ENCODE data around the gene NPDC1.
"Not testable (repeated sequence)": the region's sequence is repeated elsewhere in the genome, so short reads cannot be mapped to it uniquely, and the experiment has no call there.

NPDC1 gene

DNA sequence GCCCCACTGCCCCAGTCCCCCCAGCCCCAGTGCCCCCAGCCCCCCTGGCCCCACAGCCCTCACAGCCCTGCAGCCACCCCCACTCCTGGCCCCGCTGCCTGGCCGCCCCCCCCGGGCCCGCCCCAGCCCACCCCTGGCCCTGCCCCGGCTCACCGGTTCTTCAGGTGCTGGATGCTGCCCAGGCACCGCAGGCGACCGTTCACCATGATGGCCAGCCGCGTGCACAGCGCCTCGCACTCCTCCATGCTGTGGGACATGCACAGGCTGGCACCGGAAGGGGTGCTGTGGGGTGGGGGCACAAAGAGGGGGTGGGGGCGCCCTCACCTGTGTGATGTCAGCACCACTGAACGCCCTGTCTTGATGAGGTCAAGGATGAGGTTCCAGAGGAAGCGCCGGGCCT lies 36.8 kb downstream of the NPDC1 start:
- DNase-seq: no peak

GRCh38 chr9:137008312-137008711 lies 37.7 kb downstream of the NPDC1 start:
- no peak for DNase-seq

GRCh38 chr9:137007816-137008270 lies 38.1 kb downstream of the NPDC1 start:
- DNase-seq: no peak

DNA sequence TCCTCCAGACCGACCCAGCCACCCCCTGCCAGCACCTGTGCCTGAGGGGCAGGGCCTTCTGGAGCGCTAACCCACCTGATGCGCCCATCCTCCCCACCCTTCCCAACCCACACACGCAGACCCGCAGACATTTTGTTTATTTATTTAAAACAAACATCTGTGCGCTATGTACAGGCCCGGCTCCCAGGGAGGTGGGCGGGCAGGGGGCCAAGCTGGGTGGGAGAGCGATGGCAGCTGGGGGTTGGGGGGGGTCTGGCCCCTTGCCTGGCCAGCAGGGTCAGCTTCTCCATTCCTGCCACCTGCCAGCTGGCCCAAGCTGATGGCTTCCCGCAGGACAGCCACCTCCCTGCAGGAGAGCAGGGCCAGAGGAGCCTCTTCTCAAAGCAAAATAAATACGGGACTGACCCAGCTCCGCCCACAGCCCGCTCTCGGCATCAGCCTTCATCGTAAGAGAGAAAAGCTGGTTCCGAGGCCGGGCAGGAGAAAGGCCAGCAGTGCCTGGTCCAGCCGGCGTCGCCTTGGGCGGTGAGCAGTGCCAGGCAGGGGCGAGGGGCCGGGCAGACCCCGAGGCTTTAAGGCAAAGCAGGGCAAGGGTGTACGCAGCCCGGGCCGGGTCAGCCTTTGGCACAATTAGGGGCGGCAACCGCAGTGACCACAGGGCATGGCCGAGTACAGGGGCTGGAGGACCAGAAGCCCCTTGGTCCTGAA lies 38.7 kb downstream of the NPDC1 start:
- no peak for DNase-seq

GRCh38 chr9:137006116-137007003 lies 39.6 kb downstream of the NPDC1 start:
- no peak for DNase-seq

- not testable (repeated sequence) for DNase-seq
Measured at GRCh38 chr9:137004285-137004684, 41.7 kb downstream of the NPDC1 start.

- no peak for DNase-seq
Measured at GRCh38 chr9:137002646-137003041, 43.3 kb downstream of the NPDC1 start.

- no peak for DNase-seq
Measured at GRCh38 chr9:137001857-137002645, 43.9 kb downstream of the NPDC1 start.

DNA sequence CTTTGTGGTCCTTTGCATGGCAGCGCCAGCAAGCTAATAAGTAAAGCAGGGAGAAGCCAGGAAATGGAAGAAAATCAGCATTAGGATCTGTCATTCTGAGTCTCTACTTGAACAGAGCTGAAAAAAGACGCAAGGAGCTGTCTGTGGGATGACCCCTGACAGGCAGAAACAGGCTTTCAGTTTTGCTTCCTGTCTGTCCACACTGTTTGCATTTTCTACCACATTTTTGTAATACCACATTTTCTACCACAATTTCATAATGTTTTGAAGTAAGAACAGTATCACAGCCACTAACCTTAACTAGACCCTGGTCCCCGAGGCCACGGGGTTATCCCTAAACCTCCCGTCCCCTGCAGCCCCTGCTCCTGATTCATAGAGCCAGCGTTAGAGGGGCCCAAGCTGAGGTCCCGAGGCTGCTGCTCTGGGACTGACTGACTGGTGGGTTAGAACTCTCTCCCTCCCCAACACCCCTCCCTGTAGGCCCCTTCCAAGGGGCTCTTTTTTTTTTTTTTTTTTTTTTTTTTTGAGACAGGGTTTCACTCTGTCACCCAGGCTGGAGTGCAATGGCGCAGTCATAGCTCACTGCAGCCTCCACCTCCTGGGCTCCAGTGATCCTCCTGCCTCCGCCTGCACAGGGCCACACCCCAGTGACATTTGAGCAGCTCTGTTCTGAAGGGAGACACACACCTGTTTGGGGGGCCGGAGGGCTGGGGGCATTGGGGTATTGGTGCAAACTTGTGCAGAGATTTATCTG lies 45.6 kb downstream of the NPDC1 start:
- DNase-seq: no peak

- no peak for DNase-seq
Measured at GRCh38 chr9:136997830-136998234, 48.1 kb downstream of the NPDC1 start.

DNA sequence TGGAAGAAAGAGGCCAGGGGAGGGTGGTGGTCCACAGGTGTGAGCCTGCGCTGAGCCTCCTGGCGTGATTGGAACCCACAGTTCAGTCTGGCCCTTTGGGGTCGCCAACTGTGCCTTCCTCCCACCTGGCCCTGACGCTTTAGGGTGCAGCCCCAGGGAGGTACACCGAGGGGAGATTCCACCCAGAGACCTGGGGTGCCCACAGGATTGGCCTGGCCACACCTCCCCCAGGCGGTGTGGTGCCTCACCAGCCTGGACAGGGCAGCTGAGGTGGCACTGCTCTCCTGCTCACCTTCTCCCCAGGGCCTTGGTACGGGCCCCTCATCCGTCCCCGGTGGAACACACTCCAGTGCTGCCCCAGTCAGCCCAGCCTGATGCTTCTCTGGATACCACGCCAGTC lies 48.6 kb downstream of the NPDC1 start:
- DNase-seq: no peak

DNA sequence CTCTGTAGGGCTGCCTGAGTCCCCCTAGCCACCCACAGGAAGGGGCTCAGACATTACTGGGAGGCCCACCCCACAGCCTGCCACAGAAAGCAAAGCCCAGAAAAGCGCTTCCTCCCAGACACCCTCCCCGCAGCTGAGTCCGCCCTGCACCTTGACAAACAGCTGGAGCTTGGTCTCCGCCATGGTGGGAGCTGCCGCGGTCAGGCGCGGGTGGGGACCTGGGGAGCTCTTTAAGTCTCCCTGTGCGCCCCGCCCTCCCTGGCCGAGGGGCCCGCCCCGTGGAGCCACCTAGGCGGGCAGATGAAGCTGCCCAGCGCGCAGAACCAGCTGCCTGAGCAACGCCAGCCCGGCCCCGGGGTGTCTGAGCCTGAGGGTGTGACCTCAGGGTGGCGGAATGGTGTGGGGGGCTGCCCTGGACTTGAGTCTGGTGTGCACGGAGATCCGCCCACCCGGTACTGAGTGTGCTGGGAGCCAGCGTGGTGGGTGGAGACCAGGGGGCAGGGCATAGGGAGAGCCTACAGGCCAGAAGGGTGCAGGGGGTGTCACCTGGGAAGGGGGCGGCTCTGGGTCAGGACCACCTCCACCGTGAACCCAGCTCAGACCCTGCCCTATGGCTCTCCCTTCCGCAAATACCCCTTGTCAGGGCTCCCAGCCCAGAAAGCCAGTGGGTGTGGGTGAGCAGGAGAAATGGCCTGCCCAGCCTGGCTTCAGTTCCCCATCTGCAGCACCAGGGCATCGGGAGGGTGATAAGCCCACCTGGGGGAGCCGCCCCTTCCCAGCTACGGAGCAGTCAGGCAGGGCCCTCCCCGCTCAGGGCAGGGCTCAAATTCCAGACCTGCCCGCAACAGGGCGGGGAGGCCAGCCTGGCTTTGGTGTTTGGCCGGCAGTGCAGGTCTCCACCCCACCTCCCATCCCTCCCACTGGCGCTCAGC lies 49.4 kb downstream of the NPDC1 start, which contains the start of gene CLIC3:
Gene CLIC3, minus strand, starts transcription at position 208 of the 932 bp plus-strand sequence. Its CDS starts 25 bp downstream, at position 183.
- DNase-seq: no peak

GRCh38 chr9:136995772-136996311 lies 50.1 kb downstream of the NPDC1 start:
- no peak for DNase-seq

- no peak for DNase-seq
Measured at GRCh38 chr9:136995362-136995761, 50.6 kb downstream of the NPDC1 start.

DNA sequence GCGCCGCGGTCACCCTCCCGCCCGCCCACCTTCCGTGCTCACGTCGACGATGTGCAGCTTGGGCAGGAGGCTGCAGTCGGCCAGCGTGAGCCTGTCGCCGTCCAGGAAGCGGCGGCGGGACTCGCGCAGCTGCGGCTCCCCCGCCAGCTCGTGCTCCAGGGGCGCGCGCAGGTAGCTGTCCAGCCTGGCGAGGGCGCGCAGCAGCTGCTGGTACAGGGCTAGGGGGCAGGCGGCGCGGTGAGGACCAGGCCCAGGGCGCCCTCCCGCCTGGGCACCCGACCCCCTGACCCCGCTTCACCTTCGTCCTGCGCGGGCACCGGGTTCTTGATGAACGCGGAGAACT lies 51.1 kb downstream of the NPDC1 start:
- DNase-seq: no peak

- DNase-seq: no peak
Measured at GRCh38 chr9:136994180-136994887, 51.6 kb downstream of the NPDC1 start.

- no peak for DNase-seq
Measured at GRCh38 chr9:136992819-136993369, 53.1 kb downstream of the NPDC1 start.

DNA sequence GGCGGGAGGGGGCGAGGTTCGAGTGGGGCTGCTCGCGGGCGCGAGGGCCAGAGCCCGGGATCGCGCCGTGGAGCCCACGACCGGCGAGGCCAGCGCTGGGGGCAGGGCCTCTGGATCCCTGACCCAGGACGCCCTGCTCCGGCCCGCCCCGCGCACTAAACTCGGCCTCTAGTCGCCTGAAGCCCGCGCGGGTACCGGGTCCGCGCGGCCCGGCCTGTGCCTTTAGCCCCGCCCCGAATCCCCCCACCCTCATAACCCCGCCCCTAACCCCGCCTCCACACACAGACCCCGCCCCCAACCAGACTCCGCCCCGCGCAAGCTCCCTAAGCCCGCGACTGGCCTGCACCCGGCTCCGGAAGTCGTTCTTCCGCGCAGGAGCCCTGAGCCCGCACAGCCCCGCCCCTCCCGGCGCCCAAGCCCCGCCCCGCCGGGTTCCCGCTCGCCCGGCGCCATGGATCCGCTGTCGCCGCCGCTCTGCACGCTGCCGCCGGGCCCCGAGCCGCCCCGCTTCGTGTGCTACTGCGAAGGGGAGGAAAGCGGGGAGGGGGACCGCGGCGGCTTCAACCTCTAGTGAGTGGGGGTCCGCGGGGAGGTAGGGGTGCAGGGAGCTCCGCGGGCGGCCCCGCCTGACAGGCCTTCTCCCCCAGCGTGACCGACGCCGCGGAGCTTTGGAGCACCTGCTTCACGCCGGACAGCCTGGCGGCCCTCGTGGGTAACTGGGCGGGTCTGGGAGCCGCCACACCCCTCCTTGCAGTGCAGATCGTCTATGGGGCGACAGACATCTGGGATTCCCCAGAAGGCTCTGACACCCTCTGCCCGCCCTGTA lies 53.8 kb downstream of the NPDC1 start, which contains the start of gene PAXX:
Gene PAXX, plus strand, starts transcription at position 430 of the 826 bp plus-strand sequence. Its CDS starts 22 bp downstream, at position 452.
- no peak for DNase-seq
